GM19463 (cell line): ENCODE results near the gene VOPP1.

Experiments
- ATAC-seq: cut with Tn5 transposase; IDR thresholded peaks from one replicate; pipeline ENCODE4 v1.9.1; 2021; ENCODE audit warnings: mild to moderate bottlenecking, moderate library complexity; ENCODE audit not compliant: unreplicated experiment

The VOPP1 gene

GRCh38 chr7:55494951-55495350, 77.4 kb downstream of the VOPP1 start:
- ATAC-seq = no peak

- ATAC-seq = no peak
These were observed 78.9 kb downstream of the VOPP1 start for GRCh38 chr7:55493408-55493807.

GRCh38 chr7:55491346-55491745, 81.0 kb downstream of the VOPP1 start:
- no peak for ATAC-seq

GRCh38 chr7:55490099-55490498, 82.2 kb downstream of the VOPP1 start:
- no peak for ATAC-seq

- ATAC-seq = no peak
These were observed 82.8 kb downstream of the VOPP1 start for GRCh38 chr7:55489552-55489951.

- ATAC-seq = no peak
These were observed 83.4 kb downstream of the VOPP1 start for GRCh38 chr7:55488804-55489340.

GRCh38 chr7:55488216-55488615, 84.1 kb downstream of the VOPP1 start:
- ATAC-seq = no peak

- no peak for ATAC-seq
These were observed 85.3 kb downstream of the VOPP1 start for GRCh38 chr7:55486991-55487390.

GRCh38 chr7:55486192-55486590, 86.1 kb downstream of the VOPP1 start:
- ATAC-seq = no peak

GRCh38 chr7:55485501-55486191, 86.7 kb downstream of the VOPP1 start:
- ATAC-seq = no peak

- ATAC-seq = no peak
These were observed 87.5 kb downstream of the VOPP1 start for GRCh38 chr7:55484834-55485233.

- no peak for ATAC-seq
These were observed 88.1 kb downstream of the VOPP1 start for GRCh38 chr7:55484241-55484640.

- no peak for ATAC-seq
These were observed 89.3 kb downstream of the VOPP1 start for GRCh38 chr7:55483046-55483445.

- ATAC-seq = no peak
These were observed 91.1 kb downstream of the VOPP1 start for GRCh38 chr7:55481155-55481554.

- no peak for ATAC-seq
These were observed 93.6 kb downstream of the VOPP1 start for GRCh38 chr7:55478700-55479099.

GRCh38 chr7:55477781-55478374, 94.4 kb downstream of the VOPP1 start:
- ATAC-seq = no peak

- no peak for ATAC-seq
These were observed 95.2 kb downstream of the VOPP1 start for GRCh38 chr7:55476852-55477780.

- ATAC-seq = no peak
These were observed 96.2 kb downstream of the VOPP1 start for GRCh38 chr7:55475855-55476803.

- ATAC-seq = no peak
These were observed 97.1 kb downstream of the VOPP1 start for GRCh38 chr7:55474944-55475854.
